ENCODE measurements around the gene NAGS.
"Not testable (repeated sequence)": the region's sequence is repeated elsewhere in the genome, so short reads cannot be mapped to it uniquely, and the experiment has no call there.

NAGS gene

GRCh38 chr17:44029736-44030135, 25.3 kb downstream of the NAGS start:
- no peak overlapping the region for H3K27ac ChIP-seq (ENCODE audit: extremely low read depth, low read depth, low read length)
- no peak overlapping the region for H3K4me3 ChIP-seq (ENCODE audit: low read depth, low read length)
- TF ChIP-seq ZBTB17 (tag by site-specific recombination; IDR thresholded peaks at IDR 0.05) (peak; percentile 48; the same call in 1 of the 2 replicates), ZNF274 (IDR thresholded peaks at IDR 0.05; ENCODE audit: low read length) (no peak), ZNF274 (tag by site-specific recombination; IDR thresholded peaks at IDR 0.05; ENCODE audit: borderline replicate concordance) (no peak)
- no peaks in the 10 kb centered on the region for H3K9me3 ChIP-seq (ENCODE audit: control insufficient read depth, insufficient read depth, low read depth, low read length)
- H3K36me3 ChIP-seq (ENCODE audit: control insufficient read depth in 2 of 2, insufficient read depth in 1 of 2, low read length in 2 of 2): peaks cover 38 to 70% of the 10 kb centered on the region in 2 experiments
- no peaks in the 10 kb centered on the region for H3K4me1 ChIP-seq (ENCODE audit: control insufficient read depth, insufficient read depth, low read length)
- POLR2A ChIA-PET: interaction anchor here (2.2 kb wide), 1 partner anchor 15 kb away, joined by 9 read pairs; the partner anchor contains the start of gene TMEM101
- CTCF ChIA-PET: interaction anchor here (0.6 to 3.4 kb wide), 8 partner anchors 12 to 149 kb away, joined by 3 to 26 read pairs (median 5); partner anchors contain the start of gene HDAC5

- ChIA-PET CTCF (interaction anchor here (0.9 to 1.1 kb wide), 3 partner anchors 12 to 87 kb away, joined by 4 to 10 read pairs (median 4); no protein-coding TSS in a partner anchor), POLR2A (no interaction called here)
- H3K4me3 ChIP-seq (ENCODE audit: low read depth, low read length): no peak overlapping the region
- no peaks in the 10 kb centered on the region for H3K4me1 ChIP-seq (ENCODE audit: control insufficient read depth, insufficient read depth, low read length)
- H3K36me3 ChIP-seq (ENCODE audit: control insufficient read depth in 2 of 2, insufficient read depth in 1 of 2, low read length in 2 of 2): peaks cover 38 to 62% of the 10 kb centered on the region in 2 experiments
- TF ChIP-seq ZNF843 (tag by site-specific recombination; IDR thresholded peaks at IDR 0.05): no peak
- no peak for TF ChIP-seq MEIS1 (CRISPR knock-in tag; IDR thresholded peaks at IDR 0.05; ENCODE audit: borderline replicate concordance)
- no peak for TF ChIP-seq ATF2 (tag by site-specific recombination; IDR thresholded peaks at IDR 0.05; ENCODE audit: low read depth)
- TF ChIP-seq ZNF624 (tag by site-specific recombination; IDR thresholded peaks at IDR 0.05): no peak
- no peak for TF ChIP-seq ZNF792 (tag by site-specific recombination; IDR thresholded peaks at IDR 0.05)
- TF ChIP-seq ZSCAN18 (tag by site-specific recombination; IDR thresholded peaks at IDR 0.05): no peak
- no peak for TF ChIP-seq ZNF785 (tag by site-specific recombination; IDR thresholded peaks at IDR 0.05)
- TF ChIP-seq ZNF654 (tag by site-specific recombination; IDR thresholded peaks at IDR 0.05; ENCODE audit: low read depth): no peak
- no peak for TF ChIP-seq ZNF837 (tag by site-specific recombination; IDR thresholded peaks at IDR 0.05)
- TF ChIP-seq ZNF558 (tag by site-specific recombination; IDR thresholded peaks at IDR 0.05): no peak
- TF ChIP-seq YY2 (tag by site-specific recombination; IDR thresholded peaks at IDR 0.05): no peak
- TF ChIP-seq ZNF266 (tag by site-specific recombination; IDR thresholded peaks at IDR 0.05; ENCODE audit: low read depth): no peak
- TF ChIP-seq ZFHX2 (tag by site-specific recombination; conservative IDR thresholded peaks at IDR 0.05): no peak
- no peak overlapping the region for H3K27ac ChIP-seq (ENCODE audit: extremely low read depth, low read depth, low read length)
- no peaks in the 10 kb centered on the region for H3K9me3 ChIP-seq (ENCODE audit: control insufficient read depth, insufficient read depth, low read depth, low read length)
Measured at GRCh38 chr17:44030482-44030881, 26.1 kb downstream of the NAGS start.

GRCh38 chr17:44033861-44034408, 29.5 kb downstream of the NAGS start:
- Histone ChIP-seq H3K27ac (ENCODE audit: extremely low read depth, low read depth, low read length) (no peak overlapping the region), H3K4me3 (ENCODE audit: low read depth, low read length) (no peak overlapping the region), H3K9me3 (ENCODE audit: control insufficient read depth, insufficient read depth, low read depth, low read length) (no peaks in the 10 kb centered on the region), H3K4me1 (ENCODE audit: control insufficient read depth, insufficient read depth, low read length) (no peaks in the 10 kb centered on the region), H3K36me3 (ENCODE audit: control insufficient read depth in 2 of 2, insufficient read depth in 1 of 2, low read length in 2 of 2) (peaks cover 62 to 77% of the 10 kb centered on the region in 2 experiments)
- ChIA-PET POLR2A (no interaction called here), CTCF (no interaction called here)
- no peak for TF ChIP-seq KLF8 (tag by site-specific recombination; IDR thresholded peaks at IDR 0.05)
- TF ChIP-seq ZSCAN18 (tag by site-specific recombination; IDR thresholded peaks at IDR 0.05): no peak
- TF ChIP-seq ZNF155 (tag by site-specific recombination; IDR thresholded peaks at IDR 0.05): no peak
- no peak for TF ChIP-seq WT1 (tag by site-specific recombination; IDR thresholded peaks at IDR 0.05)
- 0 out of 2 replicates have a peak, but pooled peaks have one; percentile 23 for TF ChIP-seq ZBTB11 (tag by site-specific recombination; conservative IDR thresholded peaks at IDR 0.05; ENCODE audit: low read depth)

GRCh38 chr17:44034688-44035087, 30.3 kb downstream of the NAGS start:
- H3K9me3 ChIP-seq (ENCODE audit: control insufficient read depth, insufficient read depth, low read depth, low read length); POLR2A ChIA-PET; H3K4me3 ChIP-seq (ENCODE audit: low read depth, low read length); CTCF ChIA-PET; H3K4me1 ChIP-seq (ENCODE audit: control insufficient read depth, insufficient read depth, low read length); H3K27ac ChIP-seq (ENCODE audit: extremely low read depth, low read depth, low read length): not testable (repeated sequence)
- H3K36me3 ChIP-seq (ENCODE audit: control insufficient read depth in 2 of 2, insufficient read depth in 1 of 2, low read length in 2 of 2): peaks cover 67 to 74% of the 10 kb centered on the region in 2 experiments

Measured in HEK293 (cell line).